ENCODE measurements around the gene EFTUD2.
A peak's percentile ranks its signal among the peaks of the same experiment; 100 is the strongest.
"Not testable (repeated sequence)": the region's sequence is repeated elsewhere in the genome, so short reads cannot be mapped to it uniquely, and the experiment has no call there.

EFTUD2 gene

GRCh38 chr17:44844390-44844830, 54.8 kb downstream of the EFTUD2 start:
- H3K9me3 ChIP-seq (ENCODE audit: control insufficient read depth, insufficient read depth, low read length) = no peaks in the 10 kb centered on the region
- peaks cover 29% of the 10 kb centered on the region for H3K4me1 ChIP-seq (ENCODE audit: insufficient read depth, low read length)
- no peak overlapping the region for H3K9ac ChIP-seq (ENCODE audit: low read depth, low read length)
- H3K36me3 ChIP-seq (ENCODE audit: insufficient read depth, low read length) = peaks cover 4% of the 10 kb centered on the region; the same call in 1 of the 2 replicates

DNA sequence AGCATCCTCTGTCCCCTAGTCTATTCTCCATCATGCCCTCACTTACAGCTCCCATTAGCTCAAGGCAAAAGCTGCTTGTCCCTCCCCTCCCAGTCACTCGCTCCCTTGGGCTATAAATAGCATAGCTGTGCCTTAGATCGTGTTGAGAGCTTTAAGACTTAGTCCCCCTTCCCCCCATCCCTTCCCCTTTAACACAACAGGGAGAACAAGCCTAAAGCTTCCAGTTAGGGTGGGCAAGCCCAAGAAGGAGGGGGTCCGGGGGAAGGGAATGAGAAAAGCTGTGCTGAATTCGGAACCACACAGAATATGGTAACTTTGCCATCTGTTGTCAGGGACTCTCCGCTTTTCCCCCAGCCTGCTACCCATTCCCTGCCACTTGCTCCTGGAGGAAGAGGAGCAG, 56.5 kb downstream of the EFTUD2 start:
- H3K36me3 ChIP-seq (ENCODE audit: insufficient read depth, low read length) = peaks cover 4% of the 10 kb centered on the region; the same call in 1 of the 2 replicates
- peak overlapping the region; percentile 28 for H3K9ac ChIP-seq (ENCODE audit: low read depth, low read length)
- H3K4me1 ChIP-seq (ENCODE audit: insufficient read depth, low read length) = peaks cover 29% of the 10 kb centered on the region
- no peaks in the 10 kb centered on the region for H3K9me3 ChIP-seq (ENCODE audit: control insufficient read depth, insufficient read depth, low read length)

GRCh38 chr17:44840936-44841335, 58.3 kb downstream of the EFTUD2 start:
- H3K4me1 ChIP-seq (ENCODE audit: insufficient read depth, low read length) = peaks cover 29% of the 10 kb centered on the region
- H3K9me3 ChIP-seq (ENCODE audit: control insufficient read depth, insufficient read depth, low read length) = no peaks in the 10 kb centered on the region
- no peak overlapping the region for H3K9ac ChIP-seq (ENCODE audit: low read depth, low read length)
- peaks cover 4% of the 10 kb centered on the region; the same call in 1 of the 2 replicates for H3K36me3 ChIP-seq (ENCODE audit: insufficient read depth, low read length)

DNA sequence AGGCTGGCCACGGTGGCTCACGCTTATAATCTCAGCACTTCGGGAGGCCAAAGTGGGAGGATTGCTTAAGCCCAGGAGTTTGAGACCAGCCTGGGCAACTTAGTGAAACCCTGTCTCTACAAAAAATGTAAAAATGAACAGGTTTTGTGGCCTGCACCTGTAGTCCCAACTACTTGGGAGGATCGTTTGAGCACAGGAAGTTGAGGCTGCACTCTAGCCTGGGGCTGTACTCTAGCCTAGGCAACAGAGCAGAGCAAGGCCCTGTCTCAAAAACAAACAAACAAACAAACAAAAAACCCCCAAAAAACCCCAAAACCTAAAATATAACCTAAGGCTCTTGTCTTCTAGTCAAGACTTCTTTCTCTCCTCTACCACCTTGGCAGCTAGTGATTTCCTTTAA, 59.0 kb downstream of the EFTUD2 start:
- Histone ChIP-seq H3K9ac (ENCODE audit: low read depth, low read length) (no peak overlapping the region), H3K4me1 (ENCODE audit: insufficient read depth, low read length) (peaks cover 29% of the 10 kb centered on the region), H3K36me3 (ENCODE audit: insufficient read depth, low read length) (peaks cover 4% of the 10 kb centered on the region; the same call in 1 of the 2 replicates), H3K9me3 (ENCODE audit: control insufficient read depth, insufficient read depth, low read length) (no peaks in the 10 kb centered on the region)

DNA sequence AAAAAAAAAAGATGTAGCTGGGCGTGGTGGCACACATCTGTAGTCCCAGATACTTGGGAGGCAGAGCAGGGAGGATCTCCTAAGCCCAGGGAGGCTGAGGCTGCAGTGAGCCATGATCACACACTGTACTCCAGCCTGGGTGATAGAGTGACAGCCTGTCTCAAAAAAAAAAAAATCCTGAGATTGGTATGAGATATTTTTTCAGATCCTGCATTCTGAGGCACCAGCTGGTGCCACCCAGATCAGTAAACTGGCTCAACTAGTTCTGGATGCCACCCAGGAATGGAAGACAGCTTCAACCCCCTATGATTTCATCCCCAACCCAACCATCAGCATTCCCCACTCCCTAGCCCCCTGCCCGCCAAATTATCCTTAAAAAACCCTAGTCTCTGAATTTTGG, 62.0 kb downstream of the EFTUD2 start:
- no peaks in the 10 kb centered on the region for H3K9me3 ChIP-seq (ENCODE audit: control insufficient read depth, insufficient read depth, low read length)
- H3K36me3 ChIP-seq (ENCODE audit: insufficient read depth, low read length) = peaks cover 4% of the 10 kb centered on the region; the same call in 1 of the 2 replicates
- H3K4me1 ChIP-seq (ENCODE audit: insufficient read depth, low read length) = peaks cover 13% of the 10 kb centered on the region; the same call in 1 of the 2 replicates
- no peak overlapping the region for H3K9ac ChIP-seq (ENCODE audit: low read depth, low read length)

DNA sequence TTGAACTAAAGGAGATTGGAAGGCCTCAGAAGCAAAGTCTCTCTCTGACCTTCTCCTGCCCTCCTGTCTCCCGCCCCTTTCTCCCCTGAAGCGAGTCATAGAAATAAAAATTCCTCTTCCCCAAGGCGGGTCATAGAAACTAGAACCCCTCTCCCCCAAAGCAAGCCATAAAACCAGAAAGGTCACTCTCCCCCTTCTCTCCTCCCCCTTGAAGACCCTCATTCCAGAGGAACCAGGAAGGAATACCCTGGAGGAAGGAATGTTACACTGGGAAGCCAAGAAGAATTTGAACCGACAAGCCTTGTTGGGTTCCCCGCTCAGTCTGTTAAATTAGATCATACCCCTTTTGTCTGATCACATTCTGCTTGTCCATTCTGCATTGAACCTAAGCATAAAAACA, 66.4 kb downstream of the EFTUD2 start:
- H3K4me1 ChIP-seq (ENCODE audit: insufficient read depth, low read length) = peaks cover 17% of the 10 kb centered on the region; the same call in 1 of the 2 replicates
- no peak overlapping the region for H3K9ac ChIP-seq (ENCODE audit: low read depth, low read length)
- no peaks in the 10 kb centered on the region for H3K36me3 ChIP-seq (ENCODE audit: insufficient read depth, low read length)
- no peaks in the 10 kb centered on the region for H3K9me3 ChIP-seq (ENCODE audit: control insufficient read depth, insufficient read depth, low read length)

GRCh38 chr17:44831371-44831770, 67.9 kb downstream of the EFTUD2 start:
- Histone ChIP-seq H3K4me1 (ENCODE audit: insufficient read depth, low read length) (peaks cover 22% of the 10 kb centered on the region), H3K36me3 (ENCODE audit: insufficient read depth, low read length) (no peaks in the 10 kb centered on the region), H3K9me3 (ENCODE audit: control insufficient read depth, insufficient read depth, low read length) (no peaks in the 10 kb centered on the region), H3K9ac (ENCODE audit: low read depth, low read length) (peak overlapping the region; percentile 81)

- Histone ChIP-seq H3K9ac (ENCODE audit: low read depth, low read length) (peak overlapping the region; percentile 81), H3K4me1 (ENCODE audit: insufficient read depth, low read length) (peaks cover 22% of the 10 kb centered on the region), H3K36me3 (ENCODE audit: insufficient read depth, low read length) (no peaks in the 10 kb centered on the region), H3K9me3 (ENCODE audit: control insufficient read depth, insufficient read depth, low read length) (no peaks in the 10 kb centered on the region)
Measured at GRCh38 chr17:44830359-44831288, 68.6 kb downstream of the EFTUD2 start.

- H3K4me1 ChIP-seq (ENCODE audit: insufficient read depth, low read length) = peaks cover 22% of the 10 kb centered on the region
- H3K36me3 ChIP-seq (ENCODE audit: insufficient read depth, low read length) = no peaks in the 10 kb centered on the region
- H3K9me3 ChIP-seq (ENCODE audit: control insufficient read depth, insufficient read depth, low read length) = no peaks in the 10 kb centered on the region
- peak within 1 kb of the TSS; percentile 81 for H3K9ac ChIP-seq (ENCODE audit: low read depth, low read length)
Measured at GRCh38 chr17:44829523-44830358, 69.5 kb downstream of the EFTUD2 start, which contains the start of gene GJC1. TSS of gene GJC1 (minus strand) at chr17:44830287. CDS start at chr17:44805817, 24,470 bp downstream.

- H3K36me3 ChIP-seq (ENCODE audit: insufficient read depth, low read length) = no peaks in the 10 kb centered on the region
- H3K9ac ChIP-seq (ENCODE audit: low read depth, low read length) = peak overlapping the region; percentile 81
- peaks cover 22% of the 10 kb centered on the region for H3K4me1 ChIP-seq (ENCODE audit: insufficient read depth, low read length)
- no peaks in the 10 kb centered on the region for H3K9me3 ChIP-seq (ENCODE audit: control insufficient read depth, insufficient read depth, low read length)
Measured at GRCh38 chr17:44828919-44829522, 70.2 kb downstream of the EFTUD2 start.

DNA sequence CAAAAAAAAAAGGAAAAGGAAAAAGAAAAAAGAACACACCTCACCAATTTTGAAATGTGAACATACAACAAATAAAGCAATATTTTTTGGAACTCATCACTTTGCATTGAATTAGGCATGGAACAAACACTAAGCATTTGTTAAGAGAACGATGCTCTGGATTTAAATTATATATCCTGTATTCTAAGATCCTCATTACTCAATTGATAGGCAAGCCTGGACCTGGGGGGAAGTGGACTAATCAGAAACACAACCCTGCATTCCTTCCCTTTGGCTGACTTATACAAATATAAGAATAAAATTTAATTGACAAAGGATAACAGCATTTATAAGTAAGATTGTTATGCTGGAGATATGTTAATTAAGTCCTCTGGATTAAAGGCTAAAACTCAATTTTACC, 71.4 kb downstream of the EFTUD2 start:
- no peaks in the 10 kb centered on the region for H3K9me3 ChIP-seq (ENCODE audit: control insufficient read depth, insufficient read depth, low read length)
- H3K36me3 ChIP-seq (ENCODE audit: insufficient read depth, low read length) = no peaks in the 10 kb centered on the region
- peaks cover 20% of the 10 kb centered on the region for H3K4me1 ChIP-seq (ENCODE audit: insufficient read depth, low read length)
- H3K9ac ChIP-seq (ENCODE audit: low read depth, low read length) = peak overlapping the region; percentile 81; the same call in 1 of the 2 replicates

GRCh38 chr17:44826123-44826790, 73.0 kb downstream of the EFTUD2 start:
- Histone ChIP-seq H3K9me3 (ENCODE audit: control insufficient read depth, insufficient read depth, low read length) (no peaks in the 10 kb centered on the region), H3K9ac (ENCODE audit: low read depth, low read length) (no peak overlapping the region), H3K36me3 (ENCODE audit: insufficient read depth, low read length) (no peaks in the 10 kb centered on the region), H3K4me1 (ENCODE audit: insufficient read depth, low read length) (peaks cover 8% of the 10 kb centered on the region)

- H3K36me3 ChIP-seq (ENCODE audit: insufficient read depth, low read length) = not testable (repeated sequence)
Measured at GRCh38 chr17:44825236-44825635, 74.0 kb downstream of the EFTUD2 start.

More at GRCh38 chr17:44825236-44825635, 74.0 kb downstream of the EFTUD2 start:
- H3K4me1 ChIP-seq (ENCODE audit: insufficient read depth, low read length); H3K9ac ChIP-seq (ENCODE audit: low read depth, low read length); H3K9me3 ChIP-seq (ENCODE audit: control insufficient read depth, insufficient read depth, low read length): not testable (repeated sequence)

All from ES-I3 (cell line).